Activated T-helper 2 cell treated with anti-CD3 and anti-CD28 coated beads, Interferon-gamma antibody, Interleukin-2, Interleukin-4, amounts not matched to agents 10 μg/mL and 5 μg/mL and 100 μg/mL, durations not matched to agents 14 hours and 24 hours and 36 hours (primary cell): ENCODE results near the gene RETREG1. TPM values are rescaled to one million over a fixed set of nuclear protein-coding genes. Genes with fewer than 3 reads are reported as not detected.

Experiments used
- DNase-seq: peaks from one replicate; pipeline ENCODE4 v3.0.0; 2021; ENCODE audit warnings: low spot score
- H3K27ac Mint-ChIP-seq: one replicate; pipeline ENCODE4 v1.8.0; 2021; ENCODE audit warnings: mixed read lengths
- H3K27me3 Mint-ChIP-seq: one replicate; pipeline ENCODE4 v1.8.0; 2021; ENCODE audit warnings: low read depth, mixed read lengths
- H3K36me3 Mint-ChIP-seq: one replicate; pipeline ENCODE4 v1.8.0; 2021; ENCODE audit warnings: low read depth, mixed read lengths
- H3K4me1 Mint-ChIP-seq: one replicate; pipeline ENCODE4 v1.8.0; 2021; ENCODE audit warnings: low read depth, mixed read lengths
- H3K4me3 Mint-ChIP-seq: one replicate; pipeline ENCODE4 v1.8.0; 2021; ENCODE audit warnings: low read depth, mild to moderate bottlenecking, moderate library complexity, mixed read lengths
- H3K9me3 Mint-ChIP-seq: one replicate; pipeline ENCODE4 v1.8.0; 2021; ENCODE audit warnings: mixed read lengths
- intact Hi-C: fragments of 100-400 bp; cut with micrococcal nuclease; formaldehyde crosslinking; loops from one replicate; pipeline ENCODE4 v1.15.1; 2023
- total RNA-seq: library from RNA; stranded (reverse); gene quantifications from 2 replicates; pipeline ENCODE4 v1.2.3, GENCODE V29; 2022

Gene RETREG1
- total RNA-seq, 1 donor from 2014 or later, result 28.0 TPM

DNA sequence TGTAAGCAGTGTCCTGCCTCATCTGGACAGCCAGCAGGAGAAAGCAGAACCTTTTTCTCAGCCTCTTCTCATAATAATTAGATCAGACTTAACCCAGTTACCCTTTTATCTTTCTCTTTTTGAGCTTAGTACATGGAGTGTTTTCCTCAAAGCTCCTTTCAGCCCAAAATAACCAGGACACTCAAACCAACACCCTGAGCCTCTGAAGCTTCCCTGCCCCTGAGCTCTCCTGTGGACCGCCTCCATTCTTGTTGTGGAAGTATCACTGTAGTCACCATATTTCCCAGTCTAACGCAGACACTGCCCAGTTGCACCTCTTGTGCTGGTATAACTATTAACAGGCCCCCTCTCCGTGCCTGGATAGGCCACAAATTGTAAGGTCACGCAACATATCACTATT lies 97.4 kb downstream of the RETREG1 start:
- H3K4me1 Mint-ChIP-seq, result peaks cover 11% of the 10 kb centered on the region
- intact Hi-C loops, result no loop called here

DNA sequence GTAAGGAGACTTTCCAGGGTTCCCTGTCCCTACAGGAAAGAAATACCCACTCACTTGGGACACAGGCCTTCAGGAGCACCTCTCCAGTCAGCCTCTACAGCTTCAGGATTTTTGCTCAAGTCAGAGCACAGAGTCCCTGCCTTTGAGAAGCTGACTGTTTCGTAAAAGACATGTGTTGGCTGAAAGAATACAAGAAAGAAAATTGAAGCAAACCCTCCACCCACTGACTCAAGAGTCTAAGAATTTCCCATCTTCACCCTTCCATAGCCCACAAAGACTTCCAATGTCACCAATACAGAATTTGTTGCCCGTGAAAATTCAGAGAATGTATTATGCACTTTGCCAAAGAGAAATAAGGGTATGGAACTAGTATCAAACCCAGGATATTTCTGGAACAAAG lies 98.2 kb downstream of the RETREG1 start:
- no peaks in the 10 kb centered on the region for H3K27me3 Mint-ChIP-seq
- H3K4me1 Mint-ChIP-seq, result peaks cover 6% of the 10 kb centered on the region
- no peak overlapping the region for H3K4me3 Mint-ChIP-seq
- H3K9me3 Mint-ChIP-seq, result no peaks in the 10 kb centered on the region
- H3K27ac Mint-ChIP-seq, result no peak overlapping the region
- intact Hi-C loops, result no loop called here
- no peak for DNase-seq
- H3K36me3 Mint-ChIP-seq, result no peaks in the 10 kb centered on the region

More for the DNA sequence above, 97.4 kb downstream of the RETREG1 start:
- Mint-ChIP-seq H3K27ac (no peak overlapping the region), H3K36me3 (no peaks in the 10 kb centered on the region), H3K27me3 (no peaks in the 10 kb centered on the region), H3K9me3 (no peaks in the 10 kb centered on the region), H3K4me3 (no peak overlapping the region)
- no peak for DNase-seq

DNA sequence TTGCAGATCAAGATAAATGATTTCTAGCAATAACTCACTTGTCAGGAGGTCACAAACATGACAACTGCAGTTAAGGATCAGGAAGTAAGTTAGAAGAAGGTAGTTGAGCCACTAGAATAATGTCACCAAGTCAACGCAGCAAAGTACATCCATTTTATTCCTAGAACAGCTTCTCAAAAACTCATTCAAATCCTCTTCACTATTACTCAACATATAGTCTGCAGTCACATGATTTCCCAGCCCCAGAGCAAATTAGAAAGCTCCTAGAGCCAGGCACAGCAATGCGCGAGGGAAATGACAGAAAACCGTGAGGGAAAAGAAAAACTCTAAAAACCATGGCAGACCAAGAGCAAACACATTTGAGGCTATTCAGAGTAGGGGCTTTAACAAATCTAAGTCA lies 101.3 kb downstream of the RETREG1 start:
- no peaks in the 10 kb centered on the region for H3K9me3 Mint-ChIP-seq
- DNase-seq, result no peak
- no peaks in the 10 kb centered on the region for H3K36me3 Mint-ChIP-seq
- peaks cover 1% of the 10 kb centered on the region for H3K4me1 Mint-ChIP-seq
- no peak overlapping the region for H3K4me3 Mint-ChIP-seq
- no peak overlapping the region for H3K27ac Mint-ChIP-seq
- no peaks in the 10 kb centered on the region for H3K27me3 Mint-ChIP-seq
- intact Hi-C loops, result no loop called here

DNA sequence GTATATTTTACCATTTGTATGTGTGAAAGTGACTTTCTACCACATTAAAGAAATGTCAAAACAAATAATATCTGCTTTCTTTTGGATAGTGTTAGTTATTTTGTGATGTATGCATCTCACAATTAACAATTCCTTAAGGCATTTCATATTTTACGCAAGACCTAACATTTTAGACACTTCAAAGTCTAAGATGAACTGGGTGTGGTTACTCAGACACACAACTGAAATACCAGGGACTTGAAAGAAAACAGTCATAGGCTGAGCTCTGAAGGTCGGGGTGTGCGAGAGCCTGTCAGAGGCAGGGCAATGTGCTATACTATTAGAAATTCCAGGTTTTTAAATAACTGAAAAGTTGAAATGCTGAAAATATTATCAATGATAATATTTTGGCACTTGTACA lies 106.7 kb downstream of the RETREG1 start:
- peaks cover 1% of the 10 kb centered on the region for H3K4me1 Mint-ChIP-seq
- H3K27me3 Mint-ChIP-seq, result no peaks in the 10 kb centered on the region
- no peak overlapping the region for H3K27ac Mint-ChIP-seq
- H3K36me3 Mint-ChIP-seq, result no peaks in the 10 kb centered on the region
- intact Hi-C loops, result no loop called here
- H3K9me3 Mint-ChIP-seq, result no peaks in the 10 kb centered on the region
- H3K4me3 Mint-ChIP-seq, result no peak overlapping the region
- no peak for DNase-seq

DNA sequence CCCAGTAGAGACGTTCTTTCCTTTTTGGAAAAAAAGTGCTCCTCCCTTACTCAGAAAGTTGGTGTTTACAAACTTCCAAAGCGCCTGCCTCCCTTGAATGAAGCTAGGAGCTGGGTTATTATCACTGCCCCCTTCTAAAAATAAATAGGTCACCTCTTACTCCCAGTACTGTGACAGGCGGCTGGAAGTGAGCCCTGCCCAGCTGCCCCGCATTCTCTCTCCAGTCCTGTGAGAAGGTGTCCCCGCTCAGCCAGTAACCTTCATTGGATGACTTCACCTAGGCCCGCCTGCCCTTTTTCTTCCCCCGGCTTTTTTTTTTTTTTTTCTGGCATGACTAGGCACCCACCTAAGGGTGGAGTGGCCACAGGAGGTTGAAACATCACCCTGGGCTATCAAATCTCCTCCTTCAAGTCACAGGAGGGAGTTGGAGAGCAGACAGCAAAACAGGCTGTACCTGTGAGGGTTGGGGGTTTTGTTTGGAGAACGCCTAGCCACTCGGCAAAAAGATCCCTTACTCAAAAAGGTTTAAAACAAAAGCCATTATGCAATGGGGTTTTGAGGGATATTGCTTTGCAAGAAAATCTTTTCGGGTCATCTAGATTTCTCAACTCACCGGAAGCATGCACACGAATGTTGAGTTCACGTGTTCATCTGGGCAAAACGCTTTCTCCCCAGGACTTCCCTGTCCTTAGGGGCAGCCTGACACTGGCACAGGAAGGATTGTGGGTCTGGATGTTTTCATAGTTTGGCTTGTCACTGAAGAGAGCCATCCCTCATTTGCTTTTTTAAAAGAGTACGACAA lies 107.9 kb downstream of the RETREG1 start:
- H3K4me1 Mint-ChIP-seq, result peaks cover 6% of the 10 kb centered on the region
- intact Hi-C loops, result no loop called here
- H3K9me3 Mint-ChIP-seq, result no peaks in the 10 kb centered on the region
- H3K4me3 Mint-ChIP-seq, result no peak overlapping the region
- DNase-seq, result no peak
- H3K27ac Mint-ChIP-seq, result no peak overlapping the region
- H3K27me3 Mint-ChIP-seq, result no peaks in the 10 kb centered on the region
- no peaks in the 10 kb centered on the region for H3K36me3 Mint-ChIP-seq

DNA sequence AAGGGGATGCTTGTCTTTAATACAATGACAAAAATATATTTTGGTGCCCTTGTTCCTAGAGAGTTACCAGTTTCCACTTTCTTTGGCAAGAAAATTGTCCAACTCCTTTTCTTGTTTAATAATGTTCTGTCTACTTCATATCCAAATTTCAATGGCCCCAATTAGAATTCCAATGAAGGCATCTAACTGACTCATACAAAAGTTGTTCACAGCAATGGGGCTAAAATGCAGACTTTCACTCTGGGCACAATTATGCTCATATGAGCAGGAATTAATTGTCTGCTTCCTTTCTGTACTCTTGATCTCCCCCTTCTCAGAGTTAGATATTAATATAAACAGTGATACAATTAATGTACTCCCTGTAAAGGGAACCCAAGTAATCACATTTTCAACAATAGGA lies 109.1 kb downstream of the RETREG1 start:
- H3K4me1 Mint-ChIP-seq, result peaks cover 6% of the 10 kb centered on the region
- H3K27me3 Mint-ChIP-seq, result no peaks in the 10 kb centered on the region
- H3K27ac Mint-ChIP-seq, result no peak overlapping the region
- H3K4me3 Mint-ChIP-seq, result no peak overlapping the region
- H3K36me3 Mint-ChIP-seq, result no peaks in the 10 kb centered on the region
- intact Hi-C loops, result no loop called here
- DNase-seq, result no peak
- H3K9me3 Mint-ChIP-seq, result no peaks in the 10 kb centered on the region

DNA sequence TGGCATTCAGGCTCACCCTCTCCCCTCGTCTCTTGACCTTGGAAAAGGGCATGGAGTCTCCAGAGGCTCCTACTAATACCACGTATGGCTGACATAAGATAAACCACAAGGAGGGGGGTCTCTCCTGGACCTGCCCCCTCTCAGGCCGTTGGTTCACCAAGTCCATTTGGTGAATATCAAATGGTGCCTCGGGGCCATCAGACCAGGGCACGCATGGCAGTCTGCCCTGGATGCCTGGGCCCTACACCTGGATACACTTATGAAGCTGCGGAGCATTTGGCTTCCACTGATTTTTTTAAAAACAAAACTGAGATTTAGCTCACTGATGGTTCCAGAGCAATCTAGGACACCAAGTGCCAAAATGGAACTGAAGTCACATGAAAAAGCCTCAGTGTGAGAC lies 110.9 kb downstream of the RETREG1 start:
- peaks cover 6% of the 10 kb centered on the region for H3K4me1 Mint-ChIP-seq
- H3K36me3 Mint-ChIP-seq, result no peaks in the 10 kb centered on the region
- peaks cover 4% of the 10 kb centered on the region for H3K9me3 Mint-ChIP-seq
- intact Hi-C loops, result no loop called here
- H3K27me3 Mint-ChIP-seq, result no peaks in the 10 kb centered on the region
- H3K27ac Mint-ChIP-seq, result no peak overlapping the region
- DNase-seq, result no peak
- no peak overlapping the region for H3K4me3 Mint-ChIP-seq

DNA sequence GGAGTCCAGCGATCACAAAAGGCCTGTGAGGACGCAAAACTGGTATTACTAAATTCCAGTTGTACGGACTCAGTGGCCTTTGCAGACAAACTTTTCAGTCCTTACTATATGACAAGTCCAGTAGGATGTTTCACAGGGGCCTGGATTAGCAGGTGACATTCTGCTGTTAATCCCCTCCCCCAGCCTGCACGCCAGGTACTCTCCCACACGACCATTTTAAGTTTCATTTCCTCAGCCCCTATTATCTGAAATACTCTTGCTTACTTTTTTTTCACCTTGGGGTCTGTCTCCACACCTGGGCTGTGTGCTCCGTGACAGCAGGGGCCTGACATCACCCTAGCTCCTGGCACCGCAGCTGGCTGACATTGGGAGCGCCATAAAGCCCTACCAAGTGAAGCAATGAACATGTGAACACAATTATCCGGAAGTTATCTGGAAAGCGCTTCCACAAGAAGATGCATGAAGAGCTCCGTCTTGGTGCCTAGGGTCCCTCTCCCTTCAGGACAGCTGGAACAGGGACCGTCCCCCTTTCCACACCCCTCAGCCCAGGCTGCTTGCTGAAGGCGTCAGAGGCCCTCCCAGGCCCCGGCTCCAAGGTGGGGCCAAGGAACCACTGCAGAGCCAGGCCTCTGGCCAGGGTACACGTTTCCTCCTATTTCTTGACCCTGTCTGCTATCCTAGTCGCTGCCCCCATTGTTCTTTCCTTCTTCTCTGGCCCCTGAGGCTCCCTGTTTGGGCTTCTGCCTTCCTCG lies 111.5 kb downstream of the RETREG1 start:
- DNase-seq, result no peak
- Mint-ChIP-seq H3K27ac (no peak overlapping the region), H3K4me3 (no peak overlapping the region), H3K9me3 (peaks cover 4% of the 10 kb centered on the region), H3K4me1 (peaks cover 5% of the 10 kb centered on the region), H3K36me3 (no peaks in the 10 kb centered on the region), H3K27me3 (no peaks in the 10 kb centered on the region)
- intact Hi-C loops, result no loop called here

DNA sequence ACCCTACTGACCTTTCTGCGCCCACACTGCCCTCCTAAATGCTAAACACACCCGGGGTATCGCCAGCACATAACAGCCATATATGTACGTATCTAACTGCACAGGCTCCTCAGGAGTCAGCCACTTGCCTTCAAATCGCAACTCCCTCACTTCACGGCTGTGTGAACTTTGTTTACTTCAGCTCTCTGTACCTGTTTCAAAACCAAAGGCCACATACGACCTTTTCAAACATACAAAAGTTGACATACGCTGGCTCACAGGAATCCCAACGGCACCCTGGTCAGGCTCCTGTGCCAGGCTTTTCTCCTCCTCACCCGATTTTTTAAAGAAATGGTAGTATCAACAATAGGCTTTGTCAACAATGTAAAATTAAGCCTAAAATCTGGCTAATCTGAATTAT lies 112.2 kb downstream of the RETREG1 start:
- H3K27ac Mint-ChIP-seq, result no peak overlapping the region
- no peak overlapping the region for H3K4me3 Mint-ChIP-seq
- peaks cover 5% of the 10 kb centered on the region for H3K4me1 Mint-ChIP-seq
- no peak for DNase-seq
- no peaks in the 10 kb centered on the region for H3K27me3 Mint-ChIP-seq
- no peaks in the 10 kb centered on the region for H3K36me3 Mint-ChIP-seq
- intact Hi-C loops, result no loop called here
- peaks cover 4% of the 10 kb centered on the region for H3K9me3 Mint-ChIP-seq

DNA sequence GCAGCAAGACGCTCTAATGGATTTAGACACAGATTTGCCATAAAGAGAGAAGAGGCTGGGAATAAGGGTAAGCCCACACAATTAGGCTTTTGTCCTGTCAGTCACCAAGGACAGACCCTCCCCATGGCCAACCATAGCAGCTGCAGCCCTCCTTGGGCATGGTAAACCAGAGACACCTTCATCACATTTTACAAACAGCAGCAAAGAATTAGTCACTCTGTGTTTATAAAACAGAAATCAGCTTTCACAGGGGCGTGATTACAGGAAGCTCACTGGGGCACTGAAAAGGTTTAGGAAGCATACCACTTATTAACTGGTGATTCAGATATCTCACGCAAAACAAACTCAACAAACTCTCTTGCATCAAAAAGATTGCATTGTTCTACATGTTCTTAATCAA lies 113.9 kb downstream of the RETREG1 start:
- H3K4me1 Mint-ChIP-seq, result peaks cover 5% of the 10 kb centered on the region
- H3K4me3 Mint-ChIP-seq, result no peak overlapping the region
- H3K9me3 Mint-ChIP-seq, result peaks cover 10% of the 10 kb centered on the region
- H3K27ac Mint-ChIP-seq, result no peak overlapping the region
- peaks cover 3% of the 10 kb centered on the region for H3K36me3 Mint-ChIP-seq
- intact Hi-C loops, result no loop called here
- H3K27me3 Mint-ChIP-seq, result no peaks in the 10 kb centered on the region
- DNase-seq, result no peak

DNA sequence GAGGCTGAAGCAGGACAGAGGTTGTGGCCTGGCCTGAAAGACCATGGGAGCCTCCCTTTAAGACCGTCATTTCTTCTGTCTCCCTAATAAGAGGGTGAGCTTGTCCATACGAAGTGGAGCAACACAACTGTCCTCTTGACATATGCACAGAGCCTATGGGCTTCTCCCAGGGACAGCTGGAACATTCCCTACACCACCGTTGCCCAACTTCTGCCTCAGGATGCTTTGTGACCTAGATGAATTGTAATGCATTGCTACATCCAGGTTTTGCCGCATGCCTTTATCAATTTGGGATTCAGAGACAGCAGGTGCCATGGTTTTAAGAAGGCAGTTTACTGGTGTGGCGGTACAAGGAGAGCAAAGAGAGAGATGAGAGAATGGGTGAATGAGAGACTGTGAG lies 116.8 kb downstream of the RETREG1 start:
- Mint-ChIP-seq H3K4me1 (peaks cover 5% of the 10 kb centered on the region), H3K27ac (no peak overlapping the region), H3K36me3 (peaks cover 18% of the 10 kb centered on the region), H3K4me3 (no peak overlapping the region), H3K27me3 (no peaks in the 10 kb centered on the region), H3K9me3 (peaks cover 21% of the 10 kb centered on the region)
- intact Hi-C loops, result no loop called here
- no peak for DNase-seq

DNA sequence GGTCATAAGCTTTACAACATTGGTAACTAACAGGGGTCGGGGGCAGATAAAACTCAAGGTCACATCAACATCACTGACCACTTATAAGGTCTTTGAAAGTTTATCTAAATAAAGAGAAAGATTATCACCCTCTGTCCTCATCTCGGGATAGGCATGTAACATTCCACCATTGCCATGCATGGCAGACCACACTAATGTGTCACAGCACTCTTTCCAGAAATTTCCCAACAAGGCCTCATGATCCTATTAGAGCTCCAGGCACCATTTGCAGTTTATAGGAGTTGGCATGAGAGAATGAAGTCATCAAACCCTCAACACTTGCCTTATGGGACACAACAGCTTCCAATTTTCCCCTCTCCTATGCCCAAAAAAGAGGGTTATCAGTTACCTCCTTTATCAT lies 119.3 kb downstream of the RETREG1 start:
- Mint-ChIP-seq H3K4me1 (no peaks in the 10 kb centered on the region), H3K4me3 (no peak overlapping the region)
- intact Hi-C loops, result no loop called here

DNA sequence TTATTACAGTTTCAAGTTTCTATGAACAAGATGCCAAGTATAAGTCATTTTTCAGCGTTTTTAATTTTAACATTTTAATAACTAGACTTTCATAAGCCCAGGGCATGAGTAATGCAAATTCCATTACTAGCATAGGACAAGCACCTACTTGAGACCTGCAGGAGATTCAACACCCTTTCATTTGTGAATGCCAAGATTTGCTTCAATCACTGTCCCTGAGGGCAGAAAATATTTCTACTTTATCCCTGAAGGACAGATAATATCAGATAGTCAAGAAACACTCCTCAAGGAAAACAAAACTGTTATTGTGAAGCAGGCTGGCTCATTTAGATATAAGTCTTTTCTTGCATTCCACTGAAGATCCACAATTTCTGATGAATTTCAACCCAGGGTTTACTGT lies 123.5 kb downstream of the RETREG1 start:
- Mint-ChIP-seq H3K36me3 (peaks cover 27% of the 10 kb centered on the region), H3K9me3 (peaks cover 22% of the 10 kb centered on the region), H3K27ac (no peak overlapping the region), H3K4me3 (no peak overlapping the region), H3K27me3 (no peaks in the 10 kb centered on the region), H3K4me1 (peaks cover 3% of the 10 kb centered on the region)
- intact Hi-C loops, result no loop called here
- DNase-seq, result no peak

More for the DNA sequence above, 119.3 kb downstream of the RETREG1 start:
- DNase-seq, result no peak
- peaks cover 27% of the 10 kb centered on the region for H3K36me3 Mint-ChIP-seq
- H3K9me3 Mint-ChIP-seq, result peaks cover 28% of the 10 kb centered on the region
- H3K27me3 Mint-ChIP-seq, result no peaks in the 10 kb centered on the region
- H3K27ac Mint-ChIP-seq, result no peak overlapping the region
